ENCODE data around the gene OR2Z1. TPM values are rescaled to one million over a fixed set of nuclear protein-coding genes. Genes with fewer than 3 reads are reported as not detected.
"Not testable (repeated sequence)": the region's sequence is repeated elsewhere in the genome, so short reads cannot be mapped to it uniquely, and the experiment has no call there.

Gene OR2Z1
- total RNA-seq, 1 donor from 2014 or later, result not detected

GRCh38 chr19:8703223-8703622 is 18.2 kb upstream of the OR2Z1 start:
- ATAC-seq, result no peak

- ATAC-seq, result not testable (repeated sequence)
Measured at GRCh38 chr19:8705304-8705703, 16.1 kb upstream of the OR2Z1 start.

- ATAC-seq, result no peak
Measured at GRCh38 chr19:8705742-8706141, 15.7 kb upstream of the OR2Z1 start.

GRCh38 chr19:8710337-8710736 is 11.1 kb upstream of the OR2Z1 start:
- not testable (repeated sequence) for ATAC-seq

GRCh38 chr19:8722032-8722431 is 598 bp downstream of the OR2Z1 start:
- ATAC-seq, result no peak

- no peak for ATAC-seq
Measured at GRCh38 chr19:8724276-8724675, 2.8 kb downstream of the OR2Z1 start.

- ATAC-seq, result peak; percentile 15
Measured at GRCh38 chr19:8731428-8732169, 10.2 kb downstream of the OR2Z1 start.

GRCh38 chr19:8738377-8738776 is 16.9 kb downstream of the OR2Z1 start:
- no peak for ATAC-seq

GRCh38 chr19:8739291-8740065 is 18.0 kb downstream of the OR2Z1 start:
- ATAC-seq, result not testable (repeated sequence)

GRCh38 chr19:8767257-8767656 is 45.8 kb downstream of the OR2Z1 start:
- ATAC-seq, result not testable (repeated sequence)

- not testable (repeated sequence) for ATAC-seq
Measured at GRCh38 chr19:8769265-8769664, 47.8 kb downstream of the OR2Z1 start.

GRCh38 chr19:8773587-8773986 is 52.2 kb downstream of the OR2Z1 start:
- ATAC-seq, result not testable (repeated sequence)

Other genes with a start within 250 kb of the OR2Z1 start
- gene PRAM1, start 219.0 kb upstream of the OR2Z1 start, total RNA-seq, result 0.76 TPM
- gene ZNF414, start 207.5 kb upstream of the OR2Z1 start, total RNA-seq, result 13.3 TPM
- 3.8 TPM for gene MYO1F, start 144.2 kb upstream of the OR2Z1 start, total RNA-seq
- 1.9 TPM for gene ADAMTS10, start 110.9 kb upstream of the OR2Z1 start, total RNA-seq
- gene NFILZ, start 91.0 kb upstream of the OR2Z1 start, total RNA-seq, result not detected
- not detected for gene ACTL9, start 22.8 kb upstream of the OR2Z1 start, total RNA-seq
- gene ZNF558, start 110.7 kb downstream of the OR2Z1 start, total RNA-seq, result 14.9 TPM
- gene MBD3L1, start 110.7 kb downstream of the OR2Z1 start, total RNA-seq, result not detected